B cell (primary cell): ENCODE measurements around the gene C5. TPM values are rescaled to one million over a fixed set of nuclear protein-coding genes. Genes with fewer than 3 reads are reported as not detected.

ENCODE experiments used
- ATAC-seq: fragments of 200-7000 bp; cut with Tn5 transposase; one replicate; pipeline ENCODE4 v1.10.0; 2021; ENCODE audit warnings: low read depth, mild to moderate bottlenecking, moderate number of reproducible peaks, moderate library complexity
- CTCF ChIA-PET: fragments of 350-600 bp; sonication (Branson Sonifier 250); formaldehyde crosslinking; loops from one replicate; lab custom pipeline; 2021; ENCODE audit warnings: antibody characterized with exemption, inconsistent platforms; lab: Charles Lee
- POLR2A ChIA-PET: fragments of 350-600 bp; sonication (Branson Sonifier 250); formaldehyde crosslinking; loops from one replicate; lab custom pipeline; 2021; ENCODE audit warnings: antibody characterized with exemption; lab: Charles Lee
- DNase-seq: peaks from one replicate; pipeline ENCODE4 v3.0.0; 2013
- H2AFZ ChIP-seq: 2 replicates; pipeline ENCODE4 v1.6.1; 2012; ENCODE audit warnings: mild to moderate bottlenecking, low read depth, low read length; ENCODE audit not compliant: insufficient read depth, poor library complexity, severe bottlenecking
- H3K27ac ChIP-seq, 2 donors: 1 replicate in 1 of 2; 2 replicates in 1 of 2; pipeline ENCODE4 v1.5.1; 2012 to 2013; ENCODE audit warnings: low read length in 2 of 2, mild to moderate bottlenecking in 2 of 2, moderate library complexity in 1 of 2
- H3K27me3 ChIP-seq, 4 experiments: fragments of 200-600 bp in 1 of 4; sonication (generic) in 1 of 4; replicated peaks in 1 of 4; 1 replicate in 2 of 4; 2 replicates in 2 of 4; pipeline versions ENCODE4 v1.6.1 to v1.7.0; 2013 to 2016; ENCODE audit warnings: low read length in 3 of 4, mild to moderate bottlenecking in 2 of 4, mixed read lengths in 1 of 4, moderate library complexity in 1 of 4; ENCODE audit not compliant: insufficient read depth in 4 of 4, control insufficient read depth in 3 of 4; ENCODE audit errors: control extremely low read depth in 1 of 4
- H3K36me3 ChIP-seq, 2 experiments: replicated peaks in 1 of 2; 1 replicate in 1 of 2; 2 replicates in 1 of 2; pipeline versions ENCODE4 v1.6.1 to v1.7.1; 2013; ENCODE audit warnings: low read length in 1 of 2; ENCODE audit not compliant: insufficient read depth in 2 of 2, control insufficient read depth in 1 of 2; ENCODE audit errors: control extremely low read depth in 1 of 2, extremely low read depth in 1 of 2
- H3K4me1 ChIP-seq, 2 donors: fragments of 200-600 bp in 1 of 2; sonication (generic) in 1 of 2; 1 replicate in 1 of 2; 2 replicates in 1 of 2; pipeline versions ENCODE4 v1.5.1 to v1.6.1; 2013 to 2017; ENCODE audit warnings: low read length in 2 of 2; ENCODE audit not compliant: control insufficient read depth in 2 of 2, insufficient read depth in 2 of 2
- H3K4me2 ChIP-seq: replicated peaks from 2 replicates; pipeline ENCODE3; 2012; ENCODE audit warnings: mild to moderate bottlenecking, low read depth, low read length; ENCODE audit not compliant: poor library complexity, severe bottlenecking
- H3K4me3 ChIP-seq, 5 experiments: fragments of 200-600 bp in 1 of 5; sonication (generic) in 1 of 5; 1 replicate in 3 of 5; 2 replicates in 2 of 5; pipeline versions ENCODE4 v1.5.1 to v1.7.0; 2011 to 2016; ENCODE audit warnings: low read length in 4 of 5, mild to moderate bottlenecking in 4 of 5, low read depth in 2 of 5, control low read depth in 1 of 5, moderate library complexity in 1 of 5; ENCODE audit not compliant: insufficient read depth in 1 of 5; ENCODE audit errors: control extremely low read depth in 1 of 5, extremely low read depth in 1 of 5
- H3K79me2 ChIP-seq: fragments of 200-600 bp; sonication (generic); one replicate; pipeline ENCODE4 v1.6.0; 2016; ENCODE audit warnings: low read length; ENCODE audit not compliant: control insufficient read depth, insufficient read depth
- H3K9ac ChIP-seq: fragments of 200-600 bp; sonication (generic); 2 replicates; pipeline ENCODE4 v1.6.1; 2017; ENCODE audit warnings: mild to moderate bottlenecking, low read length, moderate library complexity
- H3K9me3 ChIP-seq, 3 donors: one replicate each; pipeline versions ENCODE4 v1.6.1 to v1.7.1; 2013; ENCODE audit warnings: low read length in 2 of 3; ENCODE audit not compliant: control insufficient read depth in 2 of 3, insufficient read depth in 1 of 3; ENCODE audit errors: control extremely low read depth in 1 of 3
- H4K20me1 ChIP-seq: 2 replicates; pipeline ENCODE4 v1.6.0; 2012; ENCODE audit warnings: mild to moderate bottlenecking, low read length; ENCODE audit not compliant: insufficient read depth, control insufficient read depth, poor library complexity, severe bottlenecking
- H3K27ac Mint-ChIP-seq: one replicate; pipeline ENCODE4 v1.8.0; 2021; ENCODE audit warnings: mixed read lengths
- H3K27me3 Mint-ChIP-seq: one replicate; pipeline ENCODE4 v1.8.0; 2021; ENCODE audit warnings: mixed read lengths
- H3K4me1 Mint-ChIP-seq: one replicate; pipeline ENCODE4 v1.8.0; 2021; ENCODE audit warnings: mixed read lengths
- H3K4me3 Mint-ChIP-seq: one replicate; pipeline ENCODE4 v1.8.0; 2021; ENCODE audit warnings: mixed read lengths
- H3K9me3 Mint-ChIP-seq: one replicate; pipeline ENCODE4 v1.8.0; 2022; ENCODE audit warnings: mixed read lengths; ENCODE audit not compliant: insufficient read depth
- EZH2 ChIP-seq: IDR thresholded peaks from 2 replicates; pipeline ENCODE4 v1.6.1; 2012; ENCODE audit warnings: borderline replicate concordance, low read depth, mild to moderate bottlenecking, moderate library complexity, low read length; ENCODE audit not compliant: insufficient read depth, poor library complexity, severe bottlenecking
- WGBS: methylation state at CpG from one replicate; pipeline ENCODE4 v1.1.5; 2013; ENCODE audit warnings: missing lambda C conversion rate; ENCODE audit not compliant: insufficient coverage; 5-methylcytosine and 5-hydroxymethylcytosine counted together
- intact Hi-C: fragments of 100-400 bp; cut with micrococcal nuclease; formaldehyde crosslinking; loops from one replicate; pipeline ENCODE4 v1.10.0; 2022
- polyA plus RNA-seq: library from polyadenylated mRNA; depleted of rRNA; stranded (reverse); fragments of >200 nt; gene quantifications from 2 replicates; pipeline ENCODE4 v1.2.3, GENCODE V29; 2012
- total RNA-seq, 2 donors: library from RNA; stranded (reverse); fragments of 120-200 nt in 1 of 2; gene quantifications; 1 replicate in 1 of 2; 2 replicates in 1 of 2; pipeline versions ENCODE4 v1.2.3 to v1.2.4, GENCODE V29; 2013 to 2022
- TF ChIP-seq, protein P1 (sequence below): fragments of 200-600 bp; IDR thresholded peaks from one replicate; pipeline ENCODE4 v1.8.0; 2022; ENCODE audit warnings: antibody characterized with exemption, mild to moderate bottlenecking

Gene C5
- total and polyA plus RNA-seq, 2 donors (not counting 1 experiment from before 2014, with no cell fraction given): 2.7 to 10.4 TPM

GRCh38 chr9:120922404-120923195 lies 127.5 kb downstream of the C5 start:
- Histone ChIP-seq H4K20me1 (no peaks in the 10 kb centered on the region), H3K4me3 (no peak overlapping the region), H3K36me3 (peaks cover 0 to 1% of the 10 kb centered on the region in 2 experiments), H3K27ac (no peak overlapping the region), H2AFZ (no peak overlapping the region), H3K9ac (no peak overlapping the region), H3K4me1 (peaks cover 35 to 66% of the 10 kb centered on the region in 2 donors), H3K79me2 (peaks cover 4% of the 10 kb centered on the region), H3K4me2 (no peak overlapping the region), H3K9me3 (peaks cover 0 to 1% (median 0%) of the 10 kb centered on the region in 3 donors), H3K27me3 (no peaks in the 10 kb centered on the region)
- Mint-ChIP-seq H3K27me3 (no peaks in the 10 kb centered on the region), H3K4me1 (peaks cover 69% of the 10 kb centered on the region), H3K27ac (peak overlapping the region; percentile 32), H3K4me3 (peak overlapping the region; percentile 19), H3K9me3 (no peaks in the 10 kb centered on the region)
- no peak for TF ChIP-seq EZH2
- TF ChIP-seq, protein P1, sequence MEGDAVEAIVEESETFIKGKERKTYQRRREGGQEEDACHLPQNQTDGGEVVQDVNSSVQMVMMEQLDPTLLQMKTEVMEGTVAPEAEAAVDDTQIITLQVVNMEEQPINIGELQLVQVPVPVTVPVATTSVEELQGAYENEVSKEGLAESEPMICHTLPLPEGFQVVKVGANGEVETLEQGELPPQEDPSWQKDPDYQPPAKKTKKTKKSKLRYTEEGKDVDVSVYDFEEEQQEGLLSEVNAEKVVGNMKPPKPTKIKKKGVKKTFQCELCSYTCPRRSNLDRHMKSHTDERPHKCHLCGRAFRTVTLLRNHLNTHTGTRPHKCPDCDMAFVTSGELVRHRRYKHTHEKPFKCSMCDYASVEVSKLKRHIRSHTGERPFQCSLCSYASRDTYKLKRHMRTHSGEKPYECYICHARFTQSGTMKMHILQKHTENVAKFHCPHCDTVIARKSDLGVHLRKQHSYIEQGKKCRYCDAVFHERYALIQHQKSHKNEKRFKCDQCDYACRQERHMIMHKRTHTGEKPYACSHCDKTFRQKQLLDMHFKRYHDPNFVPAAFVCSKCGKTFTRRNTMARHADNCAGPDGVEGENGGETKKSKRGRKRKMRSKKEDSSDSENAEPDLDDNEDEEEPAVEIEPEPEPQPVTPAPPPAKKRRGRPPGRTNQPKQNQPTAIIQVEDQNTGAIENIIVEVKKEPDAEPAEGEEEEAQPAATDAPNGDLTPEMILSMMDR: no peak
- intact Hi-C loops: no loop called here
- ChIA-PET POLR2A (interaction anchor here (1.1 kb wide), 1 partner anchor 12 kb away, joined by 3 read pairs; no protein-coding TSS in a partner anchor), CTCF (interaction anchor here (0.9 to 1.9 kb wide), 6 partner anchors 9 to 59 kb away, joined by 3 to 4 read pairs (median 3); no protein-coding TSS in a partner anchor)
- 93% methylated on average over 2 of the region's 7 CpGs for WGBS
- ATAC-seq: no peak
- DNase-seq: no peak

DNA sequence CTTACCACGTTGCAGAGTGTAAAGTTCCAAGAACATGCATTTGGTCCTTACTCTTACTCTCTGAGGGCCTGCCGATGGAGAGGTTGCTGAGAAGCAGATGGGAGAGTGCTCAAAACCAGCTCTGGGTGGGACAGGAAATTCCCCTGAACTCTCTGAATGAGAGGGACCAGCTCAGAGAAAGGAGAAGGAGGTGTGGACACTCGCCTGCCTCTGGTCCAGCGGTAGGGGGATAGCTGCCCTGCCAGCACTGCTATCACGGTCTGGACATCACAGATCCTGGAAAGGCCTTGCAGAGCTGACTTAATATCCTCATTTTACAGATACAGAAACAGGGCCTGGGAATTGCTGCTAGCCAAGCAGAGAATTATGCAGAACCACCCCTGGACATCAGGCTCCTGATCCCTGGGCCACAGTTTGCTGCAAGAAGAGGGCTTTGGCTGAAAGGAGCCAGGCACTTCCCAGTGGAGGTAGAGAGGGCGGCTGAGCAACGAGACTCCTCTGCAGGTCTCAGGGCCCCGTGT lies 128.4 kb downstream of the C5 start:
- TF ChIP-seq EZH2: no peak
- TF ChIP-seq, protein P1: no peak
- Histone ChIP-seq H4K20me1 (no peaks in the 10 kb centered on the region), H3K9me3 (peaks cover 0 to 5% (median 0%) of the 10 kb centered on the region in 3 donors), H3K9ac (no peak overlapping the region), H3K36me3 (peaks cover 0 to 3% of the 10 kb centered on the region in 2 experiments), H3K79me2 (peaks cover 4% of the 10 kb centered on the region), H3K27me3 (no peaks in the 10 kb centered on the region), H3K27ac (no peak overlapping the region), H3K4me2 (peak overlapping the region; percentile 7), H3K4me3 (no peak overlapping the region), H2AFZ (no peak overlapping the region), H3K4me1 (peaks cover 26 to 57% of the 10 kb centered on the region in 2 donors)
- no peaks in the 10 kb centered on the region for H3K9me3 Mint-ChIP-seq
- ATAC-seq (no peak), DNase-seq (no peak)
- peak overlapping the region; percentile 64 for H3K27ac Mint-ChIP-seq
- 63% methylated on average over 4 of the region's 8 CpGs for WGBS
- ChIA-PET CTCF (interaction anchor here (1.6 to 1.9 kb wide), 2 partner anchors 9 to 29 kb away, joined by 3 read pairs; no protein-coding TSS in a partner anchor), POLR2A (no interaction called here)
- peaks cover 63% of the 10 kb centered on the region for H3K4me1 Mint-ChIP-seq
- intact Hi-C loops: loop anchor here (2.0 kb wide), 1 partner anchor 13 kb away; no protein-coding TSS in a partner anchor
- H3K4me3 Mint-ChIP-seq: peak overlapping the region; percentile 69
- H3K27me3 Mint-ChIP-seq: no peaks in the 10 kb centered on the region
